ENCODE results near the gene GFRA1. TPM values are rescaled to one million over a fixed set of nuclear protein-coding genes. Genes with fewer than 3 reads are reported as not detected.

Gene GFRA1
- total and polyA plus RNA-seq, 2 donors (not counting 1 experiment from before 2014, with no cell fraction given) = 6.3 to 29.6 TPM

DNA sequence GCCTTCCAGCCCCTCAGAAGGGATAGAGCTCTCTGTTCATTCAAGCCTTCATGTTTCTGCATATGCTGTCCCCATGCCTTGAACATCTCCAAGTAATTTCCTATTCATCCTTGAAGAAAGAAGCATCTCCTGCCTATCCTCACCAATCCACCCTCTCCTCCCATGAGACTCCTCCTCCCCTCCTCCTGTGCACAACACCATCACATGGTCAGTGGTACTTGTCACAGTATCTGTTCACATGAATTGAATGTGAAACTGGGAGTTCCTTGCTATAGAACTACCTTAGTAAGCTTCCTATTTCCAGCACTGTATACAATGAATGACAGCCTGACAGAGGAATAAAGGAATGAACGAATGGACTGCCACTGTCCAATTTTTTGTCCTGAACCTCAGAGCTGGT is 115.5 kb downstream of the GFRA1 start:
- Histone ChIP-seq H3K79me2 (ENCODE audit: control insufficient read depth, insufficient read depth, low read length) (no peaks in the 10 kb centered on the region), H3K9me3 (ENCODE audit: control insufficient read depth, insufficient read depth, low read depth, low read length) (no peaks in the 10 kb centered on the region), H2AFZ (ENCODE audit: low read length) (no peak overlapping the region), H3K36me3 (ENCODE audit: control insufficient read depth, insufficient read depth, low read length) (no peaks in the 10 kb centered on the region), H3K4me2 (ENCODE audit: extremely low read depth, insufficient read depth, low read length) (no peak overlapping the region), H3K27ac (ENCODE audit: insufficient read depth, low read length) (no peak overlapping the region), H3K27me3 (ENCODE audit: control insufficient read depth, insufficient read depth, low read length) (no peaks in the 10 kb centered on the region), H3K4me3 (replicated peaks in 1 of 4; ENCODE audit: control extremely low read depth in 1 of 4, insufficient read depth in 1 of 4, low read depth in 3 of 4, low read length in 4 of 4) (no peak overlapping the region), H3K9ac (ENCODE audit: insufficient read depth, low read length) (no peak overlapping the region), H4K20me1 (ENCODE audit: control insufficient read depth, extremely low read depth, insufficient read depth, low read length) (no peaks in the 10 kb centered on the region), H3K4me1 (ENCODE audit: control insufficient read depth, extremely low read depth, insufficient read depth, low read length) (no peaks in the 10 kb centered on the region)
- DNase-seq (ENCODE audit: low read depth in 2 of 2) = no peak
- TF ChIP-seq EZH2 (IDR thresholded peaks at IDR 0.05; ENCODE audit: low read length, missing control alignments) (no peak), CTCF (conservative IDR thresholded peaks at IDR 0.05 in 1 of 2, IDR thresholded peaks at IDR 0.05 in 1 of 2; ENCODE audit: low read depth in 1 of 2, low read length in 2 of 2) (no peak)

DNA sequence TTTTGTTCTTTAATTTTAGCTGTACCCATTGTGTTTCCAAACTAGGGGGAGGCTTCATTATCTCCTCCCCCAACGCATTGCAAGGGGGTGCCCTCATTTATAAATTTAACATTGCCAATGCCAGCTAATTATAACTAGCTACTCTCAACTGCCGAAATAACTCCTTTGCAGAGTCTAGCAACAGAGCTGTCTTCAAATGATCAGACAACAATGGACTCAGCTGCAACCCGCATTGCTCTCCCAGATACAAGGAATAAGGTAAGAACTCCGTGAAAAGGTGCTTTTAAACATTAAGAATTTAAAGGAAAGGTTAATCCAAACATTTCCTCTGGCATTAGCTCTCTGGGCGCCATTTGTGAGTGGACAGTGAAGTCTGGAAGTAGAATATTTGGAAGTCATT is 116.2 kb downstream of the GFRA1 start:
- Histone ChIP-seq H3K79me2 (ENCODE audit: control insufficient read depth, insufficient read depth, low read length) (no peaks in the 10 kb centered on the region), H3K27ac (ENCODE audit: insufficient read depth, low read length) (no peak overlapping the region), H3K4me3 (replicated peaks in 1 of 4; ENCODE audit: control extremely low read depth in 1 of 4, insufficient read depth in 1 of 4, low read depth in 3 of 4, low read length in 4 of 4) (no peak overlapping the region), H2AFZ (ENCODE audit: low read length) (no peak overlapping the region), H3K27me3 (ENCODE audit: control insufficient read depth, insufficient read depth, low read length) (no peaks in the 10 kb centered on the region), H4K20me1 (ENCODE audit: control insufficient read depth, extremely low read depth, insufficient read depth, low read length) (no peaks in the 10 kb centered on the region), H3K9ac (ENCODE audit: insufficient read depth, low read length) (no peak overlapping the region), H3K4me1 (ENCODE audit: control insufficient read depth, extremely low read depth, insufficient read depth, low read length) (no peaks in the 10 kb centered on the region), H3K36me3 (ENCODE audit: control insufficient read depth, insufficient read depth, low read length) (no peaks in the 10 kb centered on the region), H3K4me2 (ENCODE audit: extremely low read depth, insufficient read depth, low read length) (no peak overlapping the region), H3K9me3 (ENCODE audit: control insufficient read depth, insufficient read depth, low read depth, low read length) (no peaks in the 10 kb centered on the region)
- no peak for DNase-seq (ENCODE audit: low read depth in 2 of 2)
- no peak for TF ChIP-seq EZH2 (IDR thresholded peaks at IDR 0.05; ENCODE audit: low read length, missing control alignments)
- no peak for TF ChIP-seq CTCF (conservative IDR thresholded peaks at IDR 0.05 in 1 of 2, IDR thresholded peaks at IDR 0.05 in 1 of 2; ENCODE audit: low read depth in 1 of 2, low read length in 2 of 2)

- no peaks in the 10 kb centered on the region for H3K36me3 ChIP-seq (ENCODE audit: control insufficient read depth, insufficient read depth, low read length)
- H2AFZ ChIP-seq (ENCODE audit: low read length) = no peak overlapping the region
- no peak overlapping the region for H3K4me3 ChIP-seq (replicated peaks in 1 of 4; ENCODE audit: control extremely low read depth in 1 of 4, insufficient read depth in 1 of 4, low read depth in 3 of 4, low read length in 4 of 4)
- DNase-seq (ENCODE audit: low read depth in 2 of 2) = no peak
- no peak overlapping the region for H3K9ac ChIP-seq (ENCODE audit: insufficient read depth, low read length)
- H3K27me3 ChIP-seq (ENCODE audit: control insufficient read depth, insufficient read depth, low read length) = no peaks in the 10 kb centered on the region
- H3K4me1 ChIP-seq (ENCODE audit: control insufficient read depth, extremely low read depth, insufficient read depth, low read length) = no peaks in the 10 kb centered on the region
- no peaks in the 10 kb centered on the region for H3K79me2 ChIP-seq (ENCODE audit: control insufficient read depth, insufficient read depth, low read length)
- no peaks in the 10 kb centered on the region for H3K9me3 ChIP-seq (ENCODE audit: control insufficient read depth, insufficient read depth, low read depth, low read length)
- no peak overlapping the region for H3K27ac ChIP-seq (ENCODE audit: insufficient read depth, low read length)
- H4K20me1 ChIP-seq (ENCODE audit: control insufficient read depth, extremely low read depth, insufficient read depth, low read length) = no peaks in the 10 kb centered on the region
- H3K4me2 ChIP-seq (ENCODE audit: extremely low read depth, insufficient read depth, low read length) = no peak overlapping the region
- TF ChIP-seq CTCF (conservative IDR thresholded peaks at IDR 0.05 in 1 of 2, IDR thresholded peaks at IDR 0.05 in 1 of 2; ENCODE audit: low read depth in 1 of 2, low read length in 2 of 2) (no peak), EZH2 (IDR thresholded peaks at IDR 0.05; ENCODE audit: low read length, missing control alignments) (no peak)
Measured at GRCh38 chr10:116155191-116155590, 117.8 kb downstream of the GFRA1 start.
